ENCODE results near the gene LZIC. TPM values are rescaled to one million over a fixed set of nuclear protein-coding genes. Genes with fewer than 3 reads are reported as not detected.

Gene LZIC
- polyA plus RNA-seq, 1 donor (not counting 4 experiments of a cell fraction or from before 2014, with no cell fraction given): 22.5 TPM

DNA sequence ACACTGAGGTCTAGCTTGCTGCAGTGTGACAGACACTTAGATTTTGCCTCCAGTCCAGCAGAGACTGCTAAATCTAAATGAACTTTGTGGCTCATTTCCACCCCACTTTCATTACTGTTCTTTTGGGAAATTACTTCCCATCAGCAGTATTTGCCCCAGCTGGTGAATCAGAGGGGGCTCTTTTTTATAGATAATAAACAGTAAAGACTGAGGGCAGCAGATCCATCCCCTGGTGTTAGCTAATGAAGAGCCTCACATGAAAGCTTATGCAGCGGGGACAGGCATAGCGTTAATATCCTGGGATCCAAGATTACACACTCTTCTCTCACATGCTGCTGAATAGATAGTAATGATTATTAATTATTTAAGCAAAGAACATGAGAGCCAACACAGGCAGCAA lies 26.7 kb downstream of the LZIC start:
- no peaks in the 10 kb centered on the region for H3K4me1 ChIP-seq (ENCODE audit: control insufficient read depth, extremely low read depth, insufficient read depth, low read length)
- TF ChIP-seq, protein P1, sequence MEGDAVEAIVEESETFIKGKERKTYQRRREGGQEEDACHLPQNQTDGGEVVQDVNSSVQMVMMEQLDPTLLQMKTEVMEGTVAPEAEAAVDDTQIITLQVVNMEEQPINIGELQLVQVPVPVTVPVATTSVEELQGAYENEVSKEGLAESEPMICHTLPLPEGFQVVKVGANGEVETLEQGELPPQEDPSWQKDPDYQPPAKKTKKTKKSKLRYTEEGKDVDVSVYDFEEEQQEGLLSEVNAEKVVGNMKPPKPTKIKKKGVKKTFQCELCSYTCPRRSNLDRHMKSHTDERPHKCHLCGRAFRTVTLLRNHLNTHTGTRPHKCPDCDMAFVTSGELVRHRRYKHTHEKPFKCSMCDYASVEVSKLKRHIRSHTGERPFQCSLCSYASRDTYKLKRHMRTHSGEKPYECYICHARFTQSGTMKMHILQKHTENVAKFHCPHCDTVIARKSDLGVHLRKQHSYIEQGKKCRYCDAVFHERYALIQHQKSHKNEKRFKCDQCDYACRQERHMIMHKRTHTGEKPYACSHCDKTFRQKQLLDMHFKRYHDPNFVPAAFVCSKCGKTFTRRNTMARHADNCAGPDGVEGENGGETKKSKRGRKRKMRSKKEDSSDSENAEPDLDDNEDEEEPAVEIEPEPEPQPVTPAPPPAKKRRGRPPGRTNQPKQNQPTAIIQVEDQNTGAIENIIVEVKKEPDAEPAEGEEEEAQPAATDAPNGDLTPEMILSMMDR (optimal IDR thresholded peaks at IDR 0.05 in 1 of 3, IDR thresholded peaks at IDR 0.05 in 1 of 3, conservative IDR thresholded peaks at IDR 0.05 in 1 of 3; ENCODE audit: extremely low read depth in 1 of 3, insufficient read depth in 2 of 3, low read length in 3 of 3): no peak
- TF ChIP-seq EZH2 (IDR thresholded peaks at IDR 0.05; ENCODE audit: low read length): no peak
- H3K79me2 ChIP-seq (ENCODE audit: control insufficient read depth, insufficient read depth, low read length): no peaks in the 10 kb centered on the region
- no peaks in the 10 kb centered on the region for H4K20me1 ChIP-seq (ENCODE audit: control insufficient read depth, extremely low read depth, insufficient read depth, low read length)
- no peak overlapping the region for H3K9ac ChIP-seq (ENCODE audit: control insufficient read depth, extremely low read depth, insufficient read depth, low read length)
- no peaks in the 10 kb centered on the region for H3K9me3 ChIP-seq (ENCODE audit: control insufficient read depth, low read depth, low read length)
- no peak overlapping the region for H3K27ac ChIP-seq (ENCODE audit: control insufficient read depth, insufficient read depth, low read length)
- no peak overlapping the region for H3K4me3 ChIP-seq (ENCODE audit: control insufficient read depth in 2 of 3, extremely low read depth in 1 of 3, insufficient read depth in 2 of 3, low read depth in 1 of 3, low read length in 3 of 3)
- dilution Hi-C loops (cut with MboI; ENCODE audit: extremely low pct_ligation_motif_present, low sequenced_read_pairs): no loop called here
- H2AFZ ChIP-seq (ENCODE audit: control insufficient read depth, low read length): no peak overlapping the region
- FAIRE-seq (no peak), DNase-seq (ENCODE audit: low read depth, low spot score) (no peak)
- no peaks in the 10 kb centered on the region for H3K9me1 ChIP-seq (ENCODE audit: control insufficient read depth, extremely low read depth, insufficient read depth, low read length)
- H3K4me2 ChIP-seq (ENCODE audit: control insufficient read depth, extremely low read depth, insufficient read depth, low read depth, low read length): no peak overlapping the region
- no peaks in the 10 kb centered on the region for H3K27me3 ChIP-seq (ENCODE audit: control insufficient read depth, extremely low read depth, insufficient read depth, low read length)
- H3K36me3 ChIP-seq (ENCODE audit: control insufficient read depth in 2 of 2, extremely low read depth in 1 of 2, insufficient read depth in 2 of 2, low read length in 2 of 2): no peaks in the 10 kb centered on the region

DNA sequence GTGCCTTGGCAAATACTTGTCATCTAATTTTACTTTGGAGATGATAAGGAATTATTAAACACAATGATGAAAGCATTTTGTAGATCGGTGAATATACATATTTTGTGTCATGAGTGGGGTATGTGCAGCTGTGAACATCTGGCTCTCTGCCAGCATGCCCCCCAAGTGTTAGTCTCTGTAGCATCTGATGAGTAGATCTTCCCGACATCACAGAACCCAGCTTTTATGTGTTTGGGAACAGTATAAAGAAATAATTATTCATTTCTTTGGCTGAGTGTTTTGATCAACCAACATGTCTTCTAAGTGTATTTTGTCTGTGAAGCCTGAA lies 28.6 kb downstream of the LZIC start:
- Histone ChIP-seq H3K27me3 (ENCODE audit: control insufficient read depth, extremely low read depth, insufficient read depth, low read length) (no peaks in the 10 kb centered on the region), H4K20me1 (ENCODE audit: control insufficient read depth, extremely low read depth, insufficient read depth, low read length) (no peaks in the 10 kb centered on the region), H3K9me1 (ENCODE audit: control insufficient read depth, extremely low read depth, insufficient read depth, low read length) (no peaks in the 10 kb centered on the region), H3K4me2 (ENCODE audit: control insufficient read depth, extremely low read depth, insufficient read depth, low read depth, low read length) (no peak overlapping the region), H3K79me2 (ENCODE audit: control insufficient read depth, insufficient read depth, low read length) (peaks cover 1% of the 10 kb centered on the region), H3K36me3 (ENCODE audit: control insufficient read depth in 2 of 2, extremely low read depth in 1 of 2, insufficient read depth in 2 of 2, low read length in 2 of 2) (no peaks in the 10 kb centered on the region), H3K4me1 (ENCODE audit: control insufficient read depth, extremely low read depth, insufficient read depth, low read length) (peaks cover 7% of the 10 kb centered on the region), H2AFZ (ENCODE audit: control insufficient read depth, low read length) (no peak overlapping the region), H3K27ac (ENCODE audit: control insufficient read depth, insufficient read depth, low read length) (no peak overlapping the region), H3K4me3 (ENCODE audit: control insufficient read depth in 2 of 3, extremely low read depth in 1 of 3, insufficient read depth in 2 of 3, low read depth in 1 of 3, low read length in 3 of 3) (no peak overlapping the region), H3K9ac (ENCODE audit: control insufficient read depth, extremely low read depth, insufficient read depth, low read length) (no peak overlapping the region), H3K9me3 (ENCODE audit: control insufficient read depth, low read depth, low read length) (no peaks in the 10 kb centered on the region)
- FAIRE-seq (no peak), DNase-seq (ENCODE audit: low read depth, low spot score) (no peak)
- dilution Hi-C loops (cut with MboI; ENCODE audit: extremely low pct_ligation_motif_present, low sequenced_read_pairs): no loop called here
- TF ChIP-seq, protein P1 (optimal IDR thresholded peaks at IDR 0.05 in 1 of 3, IDR thresholded peaks at IDR 0.05 in 1 of 3, conservative IDR thresholded peaks at IDR 0.05 in 1 of 3; ENCODE audit: extremely low read depth in 1 of 3, insufficient read depth in 2 of 3, low read length in 3 of 3): no peak
- TF ChIP-seq EZH2 (IDR thresholded peaks at IDR 0.05; ENCODE audit: low read length): no peak
